H9 (cell line): ENCODE measurements around the gene OR7A10. TPM values are rescaled to one million over a fixed set of nuclear protein-coding genes. Genes with fewer than 3 reads are reported as not detected.

Source experiments
- DNase-seq: peaks from one replicate; pipeline ENCODE4 v3.0.0-alpha.2; 2017
- H2AFZ ChIP-seq: one replicate; pipeline ENCODE4 v1.6.1; 2013; ENCODE audit warnings: mild to moderate bottlenecking, low read length, control low read depth, moderate library complexity
- H2AK5ac ChIP-seq: 2 replicates; pipeline ENCODE4 v1.6.1; 2013; ENCODE audit warnings: low read length, control low read depth, mixed read lengths; ENCODE audit not compliant: insufficient read length
- H2BK120ac ChIP-seq: one replicate; pipeline ENCODE4 v1.6.1; 2013; ENCODE audit warnings: low read depth, mild to moderate bottlenecking, low read length, control low read depth, inconsistent platforms; ENCODE audit not compliant: poor library complexity, severe bottlenecking
- H2BK12ac ChIP-seq: 2 replicates; pipeline ENCODE4 v1.6.1; 2013; ENCODE audit warnings: low read length, control low read depth, mixed read lengths, low read depth; ENCODE audit not compliant: insufficient read length
- H2BK15ac ChIP-seq: 2 replicates; pipeline ENCODE4 v1.6.1; 2013; ENCODE audit warnings: low read depth, low read length, control low read depth
- H2BK20ac ChIP-seq: one replicate; pipeline ENCODE4 v1.6.1; 2013; ENCODE audit warnings: low read depth, mild to moderate bottlenecking, low read length, control low read depth, inconsistent platforms; ENCODE audit not compliant: poor library complexity, severe bottlenecking
- H2BK5ac ChIP-seq: 2 replicates; pipeline ENCODE4 v1.6.1; 2013; ENCODE audit warnings: low read length, control low read depth, mixed read lengths; ENCODE audit not compliant: insufficient read length
- H3K14ac ChIP-seq: 2 replicates; pipeline ENCODE4 v1.6.1; 2013; ENCODE audit warnings: low read length, control low read depth; ENCODE audit not compliant: insufficient read depth
- H3K18ac ChIP-seq: 2 replicates; pipeline ENCODE4 v1.6.1; 2013; ENCODE audit warnings: low read depth, mild to moderate bottlenecking, mixed read lengths, low read length, control low read depth; ENCODE audit not compliant: insufficient read length
- H3K23ac ChIP-seq: 2 replicates; pipeline ENCODE4 v1.6.1; 2013; ENCODE audit warnings: low read length, control low read depth, mixed read lengths, low read depth; ENCODE audit not compliant: insufficient read length
- H3K23me2 ChIP-seq: 2 replicates; pipeline ENCODE4 v1.6.1; 2013; ENCODE audit warnings: low read depth, mild to moderate bottlenecking, mixed read lengths, low read length, control low read depth; ENCODE audit not compliant: insufficient read length, poor library complexity, severe bottlenecking
- H3K27ac ChIP-seq: 2 replicates; pipeline ENCODE4 v1.5.1; 2013; ENCODE audit warnings: low read length, control low read depth, mixed read lengths, low read depth; ENCODE audit not compliant: insufficient read length
- H3K27me3 ChIP-seq: 2 replicates; pipeline ENCODE4 v1.6.1; 2013; ENCODE audit warnings: low read length, control low read depth, inconsistent platforms; ENCODE audit not compliant: insufficient read depth
- H3K4ac ChIP-seq: 2 replicates; pipeline ENCODE4 v1.6.1; 2013; ENCODE audit warnings: low read depth, mild to moderate bottlenecking, control low read depth, inconsistent platforms, low read length, moderate library complexity
- H3K4me1 ChIP-seq: 2 replicates; pipeline ENCODE4 v1.6.1; 2013; ENCODE audit warnings: low read length, control low read depth, inconsistent platforms; ENCODE audit not compliant: insufficient read depth
- H3K4me2 ChIP-seq: 2 replicates; pipeline ENCODE4 v1.6.1; 2013; ENCODE audit warnings: low read length, control low read depth, mixed read lengths; ENCODE audit not compliant: insufficient read length, insufficient read depth
- H3K56ac ChIP-seq: 2 replicates; pipeline ENCODE4 v1.6.1; 2013; ENCODE audit warnings: low read depth, mild to moderate bottlenecking, mixed read lengths, low read length, control low read depth; ENCODE audit not compliant: insufficient read length
- H3K79me1 ChIP-seq: 2 replicates; pipeline ENCODE4 v1.6.1; 2013; ENCODE audit warnings: low read depth, mild to moderate bottlenecking, moderate library complexity, low read length, control low read depth, inconsistent platforms; ENCODE audit not compliant: insufficient read depth, poor library complexity, severe bottlenecking
- H3K79me2 ChIP-seq: 2 replicates; pipeline ENCODE4 v1.6.1; 2013; ENCODE audit warnings: low read length, control low read depth, inconsistent platforms; ENCODE audit not compliant: insufficient read depth
- H3K9ac ChIP-seq: 2 replicates; pipeline ENCODE4 v1.6.1; 2013; ENCODE audit warnings: low read length, control low read depth, mixed read lengths; ENCODE audit not compliant: insufficient read length; ENCODE audit errors: extremely low read depth
- H3K9me3 ChIP-seq: one replicate; pipeline ENCODE4 v1.6.1; 2013; ENCODE audit warnings: low read depth, low read length, inconsistent platforms; ENCODE audit not compliant: control insufficient read depth
- H3T11ph ChIP-seq: one replicate; pipeline ENCODE4 v1.6.1; 2013; ENCODE audit warnings: mild to moderate bottlenecking, low read length, control low read depth, inconsistent platforms
- H4K20me1 ChIP-seq: one replicate; pipeline ENCODE4 v1.6.1; 2013; ENCODE audit not compliant: control insufficient read depth, insufficient read length, insufficient read depth
- H4K5ac ChIP-seq: 2 replicates; pipeline ENCODE4 v1.6.1; 2013; ENCODE audit warnings: low read depth, mild to moderate bottlenecking, mixed read lengths, low read length, control low read depth; ENCODE audit not compliant: insufficient read length
- H4K8ac ChIP-seq: replicated peaks from 2 replicates; pipeline ENCODE4 v1.6.1; 2013; ENCODE audit warnings: low read length, control low read depth, mixed read lengths, low read depth; ENCODE audit not compliant: insufficient read length
- H4K91ac ChIP-seq: 2 replicates; pipeline ENCODE4 v1.6.1; 2013; ENCODE audit warnings: low read depth, mild to moderate bottlenecking, moderate library complexity, mixed read lengths, low read length, control low read depth; ENCODE audit not compliant: insufficient read length
- H3K27ac Mint-ChIP-seq, 3 experiments: 2 replicates in 2 of 3; 3 replicates in 1 of 3; pipeline ENCODE4 v1.8.0; 2020 to 2021; ENCODE audit warnings: mixed read lengths in 3 of 3, mild to moderate bottlenecking in 1 of 3, moderate library complexity in 1 of 3
- H3K27me3 Mint-ChIP-seq: 2 replicates; pipeline ENCODE4 v1.8.0; 2021; ENCODE audit warnings: low read depth, mild to moderate bottlenecking, moderate library complexity, mixed read lengths
- H3K36me3 Mint-ChIP-seq, 3 experiments: 2 replicates in 2 of 3; 3 replicates in 1 of 3; pipeline ENCODE4 v1.8.0; 2020 to 2021; ENCODE audit warnings: low read depth in 3 of 3, mixed read lengths in 3 of 3; ENCODE audit not compliant: insufficient read depth in 1 of 3
- H3K4me1 Mint-ChIP-seq, 2 experiments: 2 replicates each; pipeline ENCODE4 v1.8.0; 2020; ENCODE audit warnings: mixed read lengths in 2 of 2
- H3K4me3 Mint-ChIP-seq, 2 experiments: 2 replicates in 1 of 2; 3 replicates in 1 of 2; pipeline ENCODE4 v1.8.0; 2020 to 2021; ENCODE audit warnings: mild to moderate bottlenecking in 2 of 2, mixed read lengths in 2 of 2, moderate library complexity in 1 of 2
- H3K9me3 Mint-ChIP-seq, 2 experiments: 2 replicates in 1 of 2; 3 replicates in 1 of 2; pipeline ENCODE4 v1.8.0; 2020; ENCODE audit warnings: mild to moderate bottlenecking in 2 of 2, mixed read lengths in 2 of 2, moderate library complexity in 1 of 2
- CTCF ChIP-seq: fragments of 200-600 bp; sonication (generic); conservative IDR thresholded peaks from 3 replicates; pipeline ENCODE4 v1.8.0; 2021; ENCODE audit warnings: antibody characterized with exemption, mild to moderate bottlenecking
- WGBS: extraction: QIAGEN DNeasy Blood & Tissue Kit; methylation state at CpG from one replicate; pipeline ENCODE4 v1.1.7; 2013; ENCODE audit warnings: missing lambda C conversion rate, low lambda C conversion rate, mixed read lengths; ENCODE audit not compliant: insufficient read length; ENCODE audit errors: extremely low coverage; 5-methylcytosine and 5-hydroxymethylcytosine counted together
- total RNA-seq: library from RNA; stranded (reverse); gene quantifications from 2 replicates; pipeline ENCODE4 v1.2.1, GENCODE V29; 2021

Gene OR7A10
- total RNA-seq, 1 experiment from 2014 or later: not detected

- Histone ChIP-seq H3K56ac (no peak overlapping the region), H3K79me2 (no peaks in the 10 kb centered on the region), H4K91ac (no peak overlapping the region), H4K8ac (no peak overlapping the region), H3K9me3 (no peaks in the 10 kb centered on the region), H4K5ac (no peak overlapping the region), H3K4me2 (no peak overlapping the region), H3K14ac (no peak overlapping the region), H2AFZ (no peak overlapping the region), H2BK120ac (no peak overlapping the region), H2BK5ac (no peak overlapping the region), H2BK20ac (no peak overlapping the region), H2BK12ac (no peak overlapping the region), H3K4ac (no peak overlapping the region), H3K18ac (no peak overlapping the region), H3K23ac (no peak overlapping the region), H3K27ac (no peak overlapping the region), H3K4me1 (no peaks in the 10 kb centered on the region), H3K27me3 (no peaks in the 10 kb centered on the region), H2BK15ac (no peak overlapping the region), H2AK5ac (no peak overlapping the region), H3K79me1 (no peaks in the 10 kb centered on the region), H4K20me1 (no peaks in the 10 kb centered on the region), H3K9ac (no peak overlapping the region), H3K23me2 (no peaks in the 10 kb centered on the region), H3T11ph (no peak overlapping the region)
- H3K27me3 Mint-ChIP-seq: no peaks in the 10 kb centered on the region; the same call in 1 of the 2 replicates
- H3K4me3 Mint-ChIP-seq: no peak overlapping the region
- H3K36me3 Mint-ChIP-seq: peaks cover 0 to 24% (median 0%) of the 10 kb centered on the region in 3 experiments; a peak in 3 of 7 replicates
- WGBS: no CpG with 5 or more reads among the region's 3 CpGs
- peaks cover 31 to 93% of the 10 kb centered on the region in 2 experiments for H3K9me3 Mint-ChIP-seq
- no peak for DNase-seq
- no peak overlapping the region for H3K27ac Mint-ChIP-seq
- no peak for TF ChIP-seq CTCF
- H3K4me1 Mint-ChIP-seq: no peaks in the 10 kb centered on the region
These were observed 31.7 kb downstream of the OR7A10 start for GRCh38 chr19:14817052-14817451.
